KBM-7 (cell line): ENCODE data around the gene MAD1L1.

ENCODE experiments used
- DNase-seq: peaks from one replicate; pipeline ENCODE4 v3.0.0-alpha.2; 2015
- in situ Hi-C: fragments of 300-500 bp; cut with MboI; formaldehyde crosslinking; loops from 2 replicates; pipeline ENCODE4 v1.14.3; 2020; ENCODE audit warnings: low sequenced_read_pairs, low pct_unique_long_range_greater_than_20kb, mixed read lengths

MAD1L1 gene

DNA sequence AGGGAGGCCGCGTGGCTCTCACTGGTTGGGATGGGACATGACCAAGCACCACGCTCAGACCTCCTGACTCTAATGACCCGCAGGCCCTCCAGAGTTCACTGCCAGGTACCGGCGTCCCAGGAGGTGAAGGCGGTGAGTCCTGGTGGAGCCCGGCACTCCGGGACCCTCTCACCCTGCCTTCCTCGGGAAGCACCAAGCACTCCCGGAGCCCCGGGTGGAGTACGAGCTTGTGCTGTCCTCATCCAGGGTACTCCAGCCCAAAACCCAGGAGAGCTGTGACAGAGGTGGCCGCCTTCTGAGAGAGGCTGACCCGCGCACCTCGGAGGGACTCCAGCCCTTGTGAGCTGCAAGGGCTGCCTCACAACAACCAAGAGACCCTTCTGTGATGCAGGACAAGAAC lies 9.4 kb downstream of the MAD1L1 start:
- in situ Hi-C loops: no loop called here
- DNase-seq: no peak

DNA sequence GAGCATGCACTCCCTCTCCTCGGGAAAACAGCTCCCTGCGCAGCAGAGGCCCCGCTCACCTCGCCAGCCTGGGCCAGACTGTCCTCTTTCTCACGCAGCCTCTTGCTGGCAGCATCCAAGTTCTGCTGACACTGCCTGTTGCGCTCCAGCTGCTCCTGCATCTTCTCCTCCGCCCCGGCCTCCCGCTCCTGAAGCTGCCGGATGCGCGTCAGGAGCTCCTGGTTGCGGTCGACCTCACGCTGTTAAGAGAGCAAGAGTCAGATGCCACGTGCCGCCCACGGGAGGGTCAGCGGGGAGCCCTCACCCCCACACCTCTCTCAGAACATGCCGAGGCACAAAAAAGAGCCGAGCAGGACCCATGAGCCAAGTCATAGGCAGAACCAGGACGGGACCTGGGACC lies 10.2 kb downstream of the MAD1L1 start:
- in situ Hi-C loops: no loop called here
- DNase-seq: no peak

DNA sequence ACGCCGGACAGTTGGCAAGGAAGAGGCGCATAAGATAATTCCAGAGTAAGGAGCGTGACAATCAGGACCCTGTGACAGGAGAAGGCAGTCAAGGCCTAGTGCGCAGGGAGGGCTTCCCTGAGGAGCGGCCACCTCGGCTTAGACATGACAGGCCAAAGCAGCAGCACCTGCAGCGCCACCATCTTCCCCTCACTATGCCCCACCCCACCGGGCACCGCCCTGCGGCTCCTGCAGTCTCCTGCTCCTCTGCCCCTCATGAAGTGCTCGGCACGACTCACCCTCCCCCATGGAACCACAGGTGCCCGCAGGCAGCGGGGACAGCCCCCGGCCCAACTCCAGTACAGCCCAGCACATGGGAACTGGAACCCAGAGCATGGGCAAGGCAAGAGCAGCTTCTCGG lies 11.8 kb downstream of the MAD1L1 start:
- in situ Hi-C loops: no loop called here
- DNase-seq: no peak

DNA sequence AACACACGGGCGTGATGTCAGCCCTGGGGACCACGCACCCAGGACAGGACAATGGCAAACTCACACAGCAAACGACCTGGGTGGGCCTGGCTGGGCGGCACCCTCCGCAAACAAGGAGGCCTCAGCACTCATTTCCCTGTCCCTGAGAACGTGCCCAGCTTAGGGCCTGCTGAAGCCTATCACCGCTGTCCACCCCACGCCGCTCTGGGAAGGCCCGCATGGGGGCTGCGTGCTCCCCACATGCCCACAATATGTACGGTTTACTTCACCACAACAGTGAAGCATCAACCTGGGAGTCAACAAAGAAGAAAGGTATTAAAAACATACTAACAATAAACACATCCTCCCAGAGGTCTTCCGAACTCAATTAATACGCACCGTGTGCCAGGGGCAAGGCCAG lies 12.2 kb downstream of the MAD1L1 start:
- in situ Hi-C loops: no loop called here
- no peak for DNase-seq

DNA sequence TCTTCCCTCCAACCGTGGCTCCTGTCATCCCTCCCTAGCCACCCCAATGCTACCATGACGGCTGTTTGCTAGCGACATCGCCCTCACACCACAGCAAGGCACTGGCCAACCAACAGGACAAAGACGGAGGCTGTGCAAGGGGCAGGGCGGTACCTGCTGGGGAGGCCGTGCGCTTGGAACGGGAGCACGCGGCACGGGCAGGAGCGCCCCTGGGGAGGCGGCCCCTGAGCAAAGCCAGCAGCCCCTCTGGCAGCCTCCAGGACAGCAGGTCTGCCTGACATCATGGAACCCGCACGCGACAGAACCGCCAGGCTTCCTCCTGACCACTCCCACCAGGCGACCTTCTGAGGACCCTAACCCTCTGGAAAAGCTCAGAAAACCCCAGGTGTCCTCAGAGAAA lies 12.7 kb downstream of the MAD1L1 start:
- in situ Hi-C loops: no loop called here
- DNase-seq: no peak

DNA sequence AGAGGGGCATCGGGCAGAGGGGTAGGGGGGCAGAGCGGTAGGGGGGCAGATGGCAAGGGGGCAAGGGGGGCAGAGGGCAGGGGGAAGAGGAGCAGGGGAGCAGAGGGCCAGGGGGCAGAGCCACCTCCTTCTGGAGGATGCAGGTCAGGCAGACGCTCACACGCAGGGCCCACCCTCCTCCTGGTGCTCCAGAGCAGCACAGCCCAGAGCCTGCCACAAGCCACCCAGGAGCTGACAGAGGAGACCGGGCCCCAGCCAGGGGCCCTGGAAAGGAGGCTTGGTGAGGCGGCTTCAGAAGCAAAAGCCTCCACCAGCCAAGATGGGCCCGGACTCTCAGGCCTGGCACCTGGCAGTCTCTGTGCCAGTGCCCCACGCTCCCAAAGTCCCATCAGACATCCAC lies 13.1 kb downstream of the MAD1L1 start:
- in situ Hi-C loops: no loop called here
- no peak for DNase-seq

DNA sequence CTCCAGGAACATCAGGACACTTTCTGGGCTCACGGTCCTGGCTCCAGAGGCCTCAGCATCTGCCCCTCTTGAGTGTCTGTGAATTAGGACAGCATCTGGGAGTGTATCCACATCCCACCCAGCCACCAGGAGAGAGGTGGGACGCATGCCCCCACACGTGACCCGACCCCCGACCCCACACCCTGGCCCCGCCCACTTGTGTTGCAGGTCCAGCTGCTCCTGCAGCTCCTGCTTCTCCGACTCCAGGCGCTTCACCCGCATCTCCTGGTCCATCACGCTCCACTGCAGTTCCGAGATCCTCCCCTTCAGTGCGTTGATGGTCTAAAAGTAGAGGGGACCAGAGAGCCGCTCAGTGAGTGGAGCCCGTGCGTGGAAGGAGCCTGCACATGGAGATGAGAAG lies 13.6 kb downstream of the MAD1L1 start:
- DNase-seq: no peak
- in situ Hi-C loops: no loop called here

DNA sequence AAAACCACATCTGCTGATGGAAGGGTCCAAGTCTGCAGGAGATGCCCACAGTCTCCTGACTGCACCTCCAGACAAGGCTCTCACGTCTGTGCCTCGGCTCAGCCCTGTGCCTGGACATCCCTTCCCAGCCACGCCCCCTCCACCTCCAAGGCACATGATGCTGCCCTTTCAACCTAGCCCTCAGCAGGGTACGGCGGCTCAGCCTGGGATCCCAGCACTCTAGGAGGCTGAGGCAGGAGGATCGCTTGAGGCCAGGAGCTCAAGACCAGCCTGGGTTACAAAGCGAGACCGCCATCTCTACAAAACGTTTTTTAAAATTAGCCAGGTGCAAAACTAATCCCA lies 14.3 kb downstream of the MAD1L1 start:
- no peak for DNase-seq
- in situ Hi-C loops: no loop called here

DNA sequence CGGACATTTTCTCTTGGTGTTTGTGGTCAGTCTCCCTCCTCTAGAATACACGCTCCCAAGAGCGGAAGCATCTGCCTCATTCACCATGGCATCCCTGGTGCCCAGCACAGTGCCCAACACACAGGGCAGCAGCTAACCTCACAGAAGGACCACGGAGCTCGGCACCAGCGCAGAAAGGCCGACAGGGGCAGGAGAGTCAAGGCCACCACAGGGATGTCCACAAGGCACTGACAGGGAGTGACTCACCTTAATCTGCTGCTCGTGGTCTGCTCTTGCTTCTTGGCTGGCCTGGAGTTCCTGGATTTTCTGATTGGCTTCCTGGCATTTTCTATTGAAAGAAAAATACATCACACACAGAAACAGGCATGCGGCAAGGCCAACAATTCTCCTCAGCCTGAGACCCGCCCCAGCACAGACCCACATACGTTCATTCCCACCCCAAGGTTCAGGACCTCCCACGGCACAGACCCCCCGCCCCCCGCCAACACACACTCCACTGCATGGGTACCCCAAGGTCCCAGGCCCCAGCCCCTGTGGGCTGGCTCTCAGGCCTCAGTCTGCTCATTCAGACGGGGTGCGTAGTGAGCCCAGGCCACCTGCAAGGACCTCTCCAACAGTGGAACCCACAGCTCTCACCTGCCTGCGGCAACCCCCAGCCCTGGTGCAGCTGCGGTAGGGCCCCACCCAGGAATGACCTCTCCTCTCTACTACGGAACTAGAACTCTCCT lies 14.9 kb downstream of the MAD1L1 start:
- DNase-seq: no peak
- in situ Hi-C loops: no loop called here

DNA sequence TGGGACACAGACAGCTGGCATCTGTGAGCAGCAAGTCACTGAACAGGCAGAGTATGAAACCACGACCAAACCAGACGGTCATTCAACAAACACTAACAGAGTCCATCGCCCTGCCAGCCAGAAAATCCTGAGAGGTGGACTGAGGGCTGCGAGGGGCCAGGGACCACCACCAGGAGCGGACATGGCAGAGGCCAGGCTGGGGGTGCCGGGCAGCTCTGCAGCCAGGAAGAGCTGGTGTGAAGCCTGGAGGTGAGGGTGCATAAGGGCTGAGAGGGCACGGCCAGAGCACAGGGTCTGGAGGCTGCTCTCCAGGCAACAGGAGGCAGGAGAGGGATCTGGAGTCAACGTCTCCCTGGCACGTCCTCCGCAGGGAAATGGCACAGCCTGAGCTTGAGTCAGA lies 15.5 kb downstream of the MAD1L1 start:
- no peak for DNase-seq
- in situ Hi-C loops: no loop called here

DNA sequence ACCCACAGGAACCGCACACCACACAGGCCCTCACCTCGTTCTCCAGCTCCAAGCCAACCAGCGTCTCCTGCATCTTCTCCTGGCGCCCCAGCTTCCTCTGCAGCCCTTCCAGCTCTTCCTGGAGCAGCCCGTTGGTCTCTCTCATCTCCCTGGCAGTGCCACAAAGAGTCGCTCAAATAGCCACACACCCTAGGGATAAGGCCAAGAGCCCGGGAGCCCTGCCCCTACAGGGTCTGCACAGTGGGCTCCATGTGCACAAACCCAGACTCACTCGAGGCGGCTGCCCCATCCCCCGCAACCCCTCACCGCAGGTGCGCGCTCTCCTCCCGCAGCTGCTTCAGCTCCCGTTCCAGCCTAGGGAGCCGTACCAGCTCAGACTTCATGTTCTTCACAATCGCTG lies 16.9 kb downstream of the MAD1L1 start:
- in situ Hi-C loops: no loop called here
- DNase-seq: no peak

DNA sequence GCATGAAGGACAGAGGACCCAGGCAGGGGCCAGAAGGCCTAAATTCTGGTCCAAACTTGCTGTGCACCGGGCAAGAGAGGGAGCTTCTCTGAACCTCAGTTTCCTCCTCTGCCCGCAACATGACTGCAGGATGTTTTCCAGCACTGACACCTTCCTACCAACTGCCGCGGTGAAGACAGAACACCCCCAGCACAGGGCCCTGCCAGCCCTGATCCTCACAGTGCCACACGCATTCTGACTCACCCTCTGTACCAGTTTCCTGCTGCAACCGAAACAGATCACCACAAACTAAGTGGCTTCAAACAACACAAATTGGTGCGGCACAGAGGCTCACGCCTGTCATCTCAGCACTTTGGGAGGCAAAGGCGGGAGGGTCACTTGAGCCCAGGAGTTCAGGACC lies 18.1 kb downstream of the MAD1L1 start:
- in situ Hi-C loops: no loop called here
- DNase-seq: no peak

DNA sequence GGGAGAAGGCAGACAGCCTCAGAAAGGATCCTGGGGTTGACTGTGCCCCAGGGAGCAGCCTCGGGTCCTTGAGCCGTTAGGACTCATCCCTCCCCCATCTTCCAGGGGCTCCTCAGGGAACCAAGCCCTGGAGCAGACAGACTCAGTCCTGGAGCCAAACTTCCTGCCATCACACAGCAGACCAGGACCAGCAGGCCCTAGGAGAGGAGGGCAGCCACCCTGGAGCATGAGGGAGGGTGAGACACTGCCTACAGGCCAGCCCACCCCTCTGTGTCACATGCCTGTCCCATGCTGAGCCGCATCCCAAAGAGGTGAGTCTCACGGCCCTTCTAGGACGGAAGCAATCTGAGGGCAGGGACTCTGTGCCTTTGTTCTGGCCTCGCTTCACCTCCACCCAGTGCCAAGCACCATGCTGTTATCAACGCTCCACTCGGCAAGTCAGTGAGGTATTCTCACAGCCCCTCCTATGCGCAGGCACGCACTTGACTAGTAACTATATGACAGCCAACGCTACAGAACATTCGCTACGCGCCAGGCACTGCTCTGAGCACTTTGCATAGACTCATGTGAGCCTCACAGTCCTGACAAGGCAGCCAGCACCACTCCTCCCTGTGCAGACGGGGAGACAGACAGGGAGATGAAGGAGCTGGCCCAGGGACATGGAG lies 19.1 kb downstream of the MAD1L1 start:
- no peak for DNase-seq
- in situ Hi-C loops: no loop called here

DNA sequence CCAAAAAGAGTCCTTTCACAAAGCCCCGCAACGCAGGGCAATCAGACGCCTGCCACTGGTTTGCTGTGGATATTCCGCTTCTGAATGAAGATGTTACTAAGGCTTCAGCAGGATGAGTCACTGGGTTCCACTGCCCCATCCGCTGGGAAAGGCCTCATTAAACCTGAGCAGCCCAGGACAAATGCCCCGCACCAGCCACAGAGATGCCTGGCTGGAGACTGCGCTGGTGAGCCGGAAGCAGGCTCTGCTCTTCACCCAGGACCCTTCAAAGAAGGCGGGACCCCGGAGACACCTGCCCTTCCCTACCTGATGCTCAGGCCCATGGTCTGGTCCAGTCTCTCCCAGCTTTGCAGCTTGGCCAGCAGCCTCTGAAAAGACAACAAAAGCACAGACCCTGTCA lies 19.8 kb downstream of the MAD1L1 start:
- in situ Hi-C loops: no loop called here
- DNase-seq: no peak

DNA sequence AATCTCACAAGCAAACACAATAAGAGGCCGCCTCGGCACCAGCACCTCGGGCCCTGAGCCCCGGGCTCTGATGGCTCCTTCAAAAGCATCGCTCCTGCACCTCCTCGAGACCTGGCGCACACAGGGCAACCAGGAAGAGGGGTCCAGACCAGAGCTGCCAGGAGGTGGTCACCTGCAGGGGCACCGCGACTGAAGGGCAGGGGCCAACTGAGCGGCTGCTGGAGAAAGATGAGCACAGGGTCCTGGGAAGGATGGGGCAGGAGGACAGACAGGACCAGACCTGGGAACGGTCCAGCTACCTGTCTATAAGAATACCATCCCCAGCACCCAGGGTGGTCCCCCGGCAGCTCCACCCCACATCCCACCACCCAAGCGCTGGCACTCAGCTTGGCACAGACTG lies 20.8 kb downstream of the MAD1L1 start:
- in situ Hi-C loops: no loop called here

DNA sequence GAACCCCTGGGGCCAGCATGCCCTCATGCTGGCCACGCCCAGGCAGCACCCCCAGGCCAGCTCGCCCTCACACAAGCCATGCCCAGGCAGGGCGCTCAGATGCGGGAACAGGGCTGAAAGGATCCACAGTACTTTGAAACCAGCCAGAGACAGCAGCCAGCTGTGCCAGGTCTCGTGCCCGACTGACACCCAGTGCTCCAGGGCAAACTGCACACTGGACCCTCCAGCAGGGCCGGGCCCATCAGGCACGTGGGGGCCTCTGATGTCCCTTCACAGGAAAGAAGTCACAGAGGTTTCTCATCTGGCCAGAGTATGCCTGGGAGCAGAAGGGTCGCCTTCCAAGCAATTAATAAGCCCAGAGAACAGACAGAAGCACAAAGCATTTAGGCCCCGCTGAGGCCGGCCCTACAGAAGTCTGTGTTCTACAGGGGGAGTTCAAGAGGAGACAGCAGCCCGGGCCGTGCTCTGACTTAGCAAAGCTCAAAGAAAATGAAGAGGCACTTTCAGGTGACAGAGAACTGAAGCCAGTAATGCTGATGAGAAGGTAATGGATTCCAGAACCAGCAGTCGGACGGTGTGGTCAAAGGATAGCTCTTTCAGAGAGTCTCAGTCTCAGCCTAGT lies 21.4 kb downstream of the MAD1L1 start:
- in situ Hi-C loops: no loop called here
- DNase-seq: no peak

More for the DNA sequence above, 20.8 kb downstream of the MAD1L1 start:
- no peak for DNase-seq

DNA sequence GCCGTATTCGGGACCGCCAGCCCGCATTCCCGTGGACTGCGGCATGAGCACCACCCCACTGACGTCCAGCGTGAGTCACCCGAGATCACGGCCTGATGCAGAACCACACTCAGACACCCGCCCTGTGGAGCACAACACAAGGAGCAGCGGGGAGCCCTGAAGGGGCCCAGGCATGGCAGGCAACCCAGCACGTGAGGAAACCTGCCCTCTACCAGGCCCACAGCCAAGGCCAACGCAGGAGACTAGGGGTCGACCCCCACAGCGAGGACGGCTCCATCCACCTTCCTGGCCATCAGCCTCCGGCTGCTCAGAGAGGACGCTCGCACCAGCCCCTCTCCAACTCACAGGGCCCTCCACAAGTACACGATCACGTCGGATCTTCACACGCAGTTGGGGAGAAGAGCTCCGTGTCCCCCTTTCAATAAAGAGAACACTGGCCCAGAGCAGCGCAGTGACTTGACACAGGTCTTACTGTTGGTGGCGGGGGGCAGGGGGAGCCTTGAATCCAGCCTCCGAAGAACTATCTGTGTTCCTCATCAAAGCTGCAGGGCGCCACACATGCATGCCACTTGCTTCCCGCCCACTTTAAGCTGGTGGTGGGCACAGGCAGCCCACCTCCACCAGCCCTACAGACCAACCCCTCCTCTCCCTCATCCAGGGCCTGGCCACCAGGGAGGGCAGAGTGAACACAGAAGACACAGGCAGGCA lies 22.0 kb downstream of the MAD1L1 start:
- no peak for DNase-seq

DNA sequence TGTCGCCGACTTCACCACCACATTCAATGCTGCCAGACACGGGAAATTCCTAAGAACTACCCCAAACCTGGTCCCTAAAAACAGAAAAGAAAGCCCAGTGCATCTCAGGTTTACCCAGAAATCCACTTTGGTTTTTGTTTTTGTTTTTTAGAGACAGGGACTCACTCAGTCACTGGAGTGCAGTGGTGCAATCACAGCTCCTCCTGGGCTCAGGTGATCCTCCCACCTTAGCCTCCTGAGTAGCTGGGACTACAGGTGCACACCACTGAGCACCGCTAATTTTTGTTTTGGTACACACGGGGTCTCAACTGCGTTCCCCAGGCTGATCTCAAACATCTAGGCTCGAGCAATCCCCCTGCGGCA lies 22.8 kb downstream of the MAD1L1 start:
- DNase-seq: no peak
- in situ Hi-C loops: no loop called here

More for the DNA sequence above, 22.0 kb downstream of the MAD1L1 start:
- in situ Hi-C loops: no loop called here

DNA sequence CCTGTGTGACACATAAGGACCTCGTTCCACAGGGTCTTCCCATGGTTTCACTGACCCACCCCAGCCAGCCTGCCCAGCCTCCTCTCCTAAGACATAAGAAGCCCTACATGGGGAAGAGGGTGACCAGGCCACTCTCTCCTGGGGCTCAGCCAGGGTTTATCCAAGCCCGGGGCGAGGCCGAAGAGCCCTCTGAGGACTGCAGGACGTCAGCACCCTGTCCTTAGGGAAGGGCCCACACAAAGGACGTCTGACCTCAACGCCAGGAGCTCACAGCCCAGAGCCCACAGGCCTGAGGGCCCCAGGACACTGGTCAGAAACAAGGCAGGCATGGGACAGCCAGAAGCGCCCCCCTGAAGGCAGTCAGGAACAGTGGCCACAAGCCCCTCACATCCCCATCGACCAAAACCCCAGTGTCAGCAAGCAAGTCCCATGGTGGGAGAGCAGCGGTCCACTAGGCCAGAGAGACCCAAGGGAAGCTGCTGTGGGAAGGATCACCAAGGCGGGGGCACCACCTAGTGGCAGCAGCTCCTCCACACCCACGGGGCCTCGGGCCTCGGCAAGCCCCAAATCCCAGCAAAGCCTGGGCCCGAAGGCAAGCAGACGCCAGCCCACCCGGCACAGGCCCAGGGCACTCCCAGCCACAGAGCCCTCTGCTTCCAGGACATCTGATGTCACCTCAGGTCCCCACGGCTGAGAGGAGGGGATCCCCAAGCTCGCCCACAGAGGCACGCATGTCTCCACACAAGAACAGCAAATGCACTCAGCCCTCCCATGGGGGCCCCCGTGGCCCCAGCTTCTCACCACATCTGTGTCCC lies 23.4 kb downstream of the MAD1L1 start:
- in situ Hi-C loops: no loop called here
- peak; percentile 65 for DNase-seq
